NCI-H524 treated with DMSO at 0.1 percent for 48 hours (cell line): Measurements from ENCODE around the gene SCAPER.
"Not testable (repeated sequence)": the region's sequence is repeated elsewhere in the genome, so short reads cannot be mapped to it uniquely, and the experiment has no call there.

ENCODE experiments used
- DNase-seq: peaks from one replicate; lab custom pipeline; 2025; lab: John Stamatoyannopoulos, UW

SCAPER gene

DNA sequence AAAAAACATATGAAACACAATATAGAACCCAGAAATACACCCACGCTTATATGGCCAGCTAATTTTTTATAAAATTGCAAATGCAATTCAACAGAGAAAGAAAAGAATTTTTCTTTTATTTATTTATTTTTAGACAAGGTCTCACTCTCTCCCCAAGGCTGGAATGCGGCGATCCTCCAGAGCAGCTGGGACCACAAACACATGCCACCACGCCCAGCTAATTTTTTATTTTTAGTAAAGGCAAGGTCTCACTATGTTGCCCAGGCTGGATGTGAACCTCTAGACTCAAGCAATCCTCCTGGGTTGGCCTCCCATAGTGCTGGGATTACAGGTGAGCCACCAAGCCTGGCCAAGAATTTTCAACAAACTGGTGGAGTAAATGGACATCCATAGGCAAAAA, 117.9 kb downstream of the SCAPER start:
- DNase-seq = no peak

DNA sequence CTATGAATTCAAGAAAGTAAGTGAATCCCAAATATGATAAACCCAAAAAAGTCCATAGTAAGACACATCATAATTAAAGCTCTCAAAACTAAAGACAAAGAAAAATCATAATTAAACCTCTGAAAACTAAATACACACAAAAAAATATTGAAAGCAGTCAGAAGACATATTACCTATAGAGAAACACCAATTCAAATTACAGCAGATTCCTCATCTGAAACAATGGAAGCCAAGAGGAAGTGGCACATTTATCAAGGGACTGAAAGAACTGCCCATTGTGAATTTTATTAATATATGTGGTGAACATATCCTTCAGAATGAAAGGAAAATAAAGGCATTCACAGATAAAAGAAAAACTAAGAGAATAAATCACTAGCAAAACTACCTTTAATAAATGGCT, 128.2 kb downstream of the SCAPER start:
- DNase-seq = no peak

DNA sequence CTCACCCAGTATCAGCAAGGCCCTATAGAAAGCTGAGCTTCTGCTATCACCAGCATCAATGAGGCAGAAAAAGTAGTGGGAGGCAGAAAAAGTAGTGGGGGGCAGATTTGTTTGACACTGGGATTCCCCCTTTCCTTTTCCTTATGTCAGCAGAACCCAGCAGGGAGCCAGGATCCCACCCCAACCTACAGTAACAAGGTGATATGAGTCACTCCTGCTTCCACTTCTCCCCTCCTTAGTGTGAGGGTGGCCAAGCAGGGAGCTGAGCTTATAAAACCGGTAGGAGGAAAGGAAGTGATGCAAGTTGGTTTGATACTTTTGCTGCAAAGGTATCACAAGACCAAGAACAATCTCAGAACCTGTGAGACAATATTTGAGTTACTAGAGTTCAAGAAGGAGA, 128.7 kb downstream of the SCAPER start:
- no peak for DNase-seq

DNA sequence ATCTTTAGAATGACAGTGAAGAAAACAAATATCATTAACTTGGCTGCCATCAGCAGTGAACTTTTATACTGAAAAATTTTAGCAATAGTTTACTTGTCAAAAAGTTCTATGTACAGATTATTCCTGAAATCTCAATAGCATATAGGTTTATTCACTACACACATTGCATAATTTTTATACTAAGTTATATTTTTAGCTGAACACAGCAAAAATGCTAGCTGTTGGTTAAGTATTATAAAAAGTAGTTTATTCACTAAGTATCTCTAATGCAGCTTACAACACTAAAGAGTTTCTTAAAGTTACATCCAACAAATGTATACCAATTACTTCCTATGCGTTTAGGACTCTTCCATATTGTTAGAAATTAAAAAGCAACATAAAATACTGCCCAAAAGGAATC, 131.9 kb downstream of the SCAPER start:
- DNase-seq = no peak

DNA sequence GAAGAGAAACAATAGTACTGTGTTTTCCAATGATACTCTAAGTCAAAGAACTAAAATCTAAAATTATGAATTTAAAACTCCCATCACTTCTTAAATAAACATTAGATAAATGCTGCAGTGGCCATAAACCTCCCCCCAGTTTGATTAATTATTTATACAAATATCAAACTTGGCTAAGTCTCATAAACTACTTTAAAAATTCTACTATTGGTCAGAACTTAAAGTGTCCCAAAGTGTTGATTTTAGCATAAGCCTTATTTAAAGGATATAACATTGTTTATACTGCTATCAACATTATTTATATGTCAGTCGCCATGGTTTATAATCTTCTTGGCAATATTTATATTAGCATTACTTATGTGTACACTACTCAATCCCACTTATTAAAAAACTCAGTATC, 132.4 kb downstream of the SCAPER start:
- DNase-seq = no peak

DNA sequence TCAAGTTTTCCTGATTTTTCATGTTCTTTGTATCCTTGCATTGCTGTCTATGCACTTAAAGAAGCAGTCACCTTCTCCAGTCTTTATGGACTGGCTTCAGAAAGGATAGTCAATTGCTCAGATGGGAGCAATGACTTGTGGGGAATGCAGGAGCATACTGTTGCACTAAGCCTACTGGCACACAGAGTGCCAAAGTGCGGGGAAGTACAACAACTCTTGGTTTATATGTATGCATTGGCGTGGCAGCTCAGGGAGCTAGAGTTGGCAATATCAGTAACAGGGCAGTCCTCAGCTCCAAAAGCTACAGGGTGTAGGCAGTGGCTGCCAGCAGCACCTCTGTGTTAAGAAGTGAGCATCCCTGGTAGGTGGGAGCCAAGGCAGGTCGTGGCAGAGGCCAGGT, 141.1 kb downstream of the SCAPER start:
- DNase-seq = no peak

DNA sequence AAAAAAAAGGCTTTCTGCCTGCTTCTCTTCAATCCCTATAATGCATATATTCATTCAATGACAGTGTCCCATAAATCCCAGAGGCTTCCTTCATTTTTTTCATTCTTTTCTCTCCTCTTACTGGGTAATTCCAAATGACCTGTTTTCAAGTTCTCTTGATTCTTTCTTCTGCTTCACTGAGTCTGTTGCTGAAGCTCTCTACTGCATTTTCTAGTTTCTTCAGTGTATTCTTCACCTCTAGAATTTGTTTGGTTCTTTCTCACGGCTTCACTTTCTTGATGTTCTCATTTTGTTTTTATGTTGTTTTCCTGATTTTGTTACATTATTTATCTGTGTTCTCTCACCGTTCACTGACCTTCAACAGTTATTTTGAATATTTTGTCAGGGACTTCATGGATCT, 141.6 kb downstream of the SCAPER start:
- no peak for DNase-seq

DNA sequence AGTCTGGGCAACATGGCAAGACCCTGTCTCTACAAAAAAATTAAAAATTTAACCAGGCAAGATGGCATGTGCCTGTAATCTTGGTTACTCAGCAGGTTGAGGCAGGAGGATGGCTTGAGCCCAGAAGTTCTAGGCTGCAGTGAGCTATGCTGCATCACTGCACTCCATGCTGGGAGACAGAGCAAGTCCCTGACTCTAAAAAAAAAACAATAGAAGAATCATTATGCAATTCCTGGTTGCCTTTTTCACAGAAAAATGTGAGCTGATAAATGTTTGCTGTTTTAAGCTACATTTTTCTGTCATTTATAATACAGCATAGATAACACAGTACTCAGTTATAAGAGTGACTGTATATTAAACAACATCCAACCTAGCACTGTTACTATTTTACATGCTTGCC, 148.8 kb downstream of the SCAPER start:
- no peak for DNase-seq

DNA sequence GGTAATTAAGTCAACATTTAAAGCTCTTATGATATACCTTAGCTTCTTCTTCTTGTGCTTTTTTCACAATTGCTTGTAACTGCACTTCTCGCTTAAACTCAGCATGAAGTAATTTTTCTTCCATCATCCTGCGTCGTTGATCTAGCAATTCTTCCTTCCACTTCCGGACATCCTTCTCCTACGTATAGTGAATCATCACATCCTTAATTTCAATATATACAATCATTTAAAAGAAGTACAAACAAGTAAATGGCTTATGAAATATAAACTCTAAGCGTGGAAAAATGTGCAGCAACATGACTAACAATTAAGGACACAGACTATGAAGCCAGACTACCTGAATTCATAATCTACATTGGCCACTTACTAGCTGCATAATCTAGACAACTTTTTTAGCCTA, 151.4 kb downstream of the SCAPER start:
- no peak for DNase-seq

DNA sequence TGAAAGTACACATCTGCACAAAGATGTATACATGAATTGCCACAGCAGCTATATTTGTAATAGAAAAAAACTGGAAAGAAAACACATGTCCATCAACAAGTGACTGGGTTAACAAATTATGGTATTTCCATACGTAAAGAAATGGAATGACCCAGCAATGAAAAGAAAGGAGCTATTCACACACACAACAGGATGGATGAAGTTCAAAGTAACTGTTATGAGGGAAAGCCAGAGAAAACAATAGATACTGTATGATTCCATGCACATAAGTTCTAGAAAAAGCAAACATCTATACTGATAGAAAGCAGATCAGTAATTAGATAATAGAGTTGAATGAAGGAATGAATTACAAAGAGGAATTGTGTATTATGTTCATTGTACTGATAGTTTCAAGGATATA, 152.0 kb downstream of the SCAPER start:
- DNase-seq = no peak

DNA sequence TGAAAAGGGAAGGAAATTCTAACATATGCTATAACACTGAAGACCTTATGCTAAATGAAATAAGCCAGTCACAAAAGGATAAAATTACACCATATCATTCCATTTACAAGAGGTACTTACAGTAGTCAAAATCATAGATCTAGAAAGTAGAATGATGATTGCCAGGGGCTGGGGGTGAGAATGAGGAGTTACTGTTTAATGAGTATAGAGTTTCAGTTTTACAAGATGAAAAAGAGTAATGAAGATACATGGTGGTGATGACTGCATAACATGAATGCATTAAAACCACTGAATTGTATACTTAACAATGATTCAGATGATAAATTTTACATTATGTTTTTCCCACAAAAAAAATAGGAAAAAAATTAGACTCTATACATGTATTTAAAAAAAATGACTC, 152.6 kb downstream of the SCAPER start:
- DNase-seq = no peak

DNA sequence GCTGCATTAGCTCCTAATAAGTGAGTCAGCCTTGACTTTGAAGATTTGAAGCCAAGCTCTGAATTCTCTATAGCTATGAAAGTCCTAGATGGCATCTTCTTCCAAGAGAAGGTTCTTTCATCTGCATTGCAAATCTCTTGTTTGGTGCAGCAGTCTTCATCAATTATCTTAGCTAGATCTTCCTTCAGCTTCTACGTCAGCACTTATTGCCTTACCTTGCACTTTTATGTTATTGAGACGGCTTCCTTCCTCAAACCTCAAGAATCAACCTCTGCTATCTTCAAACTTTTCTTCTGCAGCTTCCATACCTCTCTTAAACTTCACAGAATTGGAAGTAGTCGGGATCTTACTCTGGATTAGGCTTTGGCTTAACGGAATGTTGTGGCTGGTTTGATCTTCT, 167.6 kb downstream of the SCAPER start:
- DNase-seq = no peak

DNA sequence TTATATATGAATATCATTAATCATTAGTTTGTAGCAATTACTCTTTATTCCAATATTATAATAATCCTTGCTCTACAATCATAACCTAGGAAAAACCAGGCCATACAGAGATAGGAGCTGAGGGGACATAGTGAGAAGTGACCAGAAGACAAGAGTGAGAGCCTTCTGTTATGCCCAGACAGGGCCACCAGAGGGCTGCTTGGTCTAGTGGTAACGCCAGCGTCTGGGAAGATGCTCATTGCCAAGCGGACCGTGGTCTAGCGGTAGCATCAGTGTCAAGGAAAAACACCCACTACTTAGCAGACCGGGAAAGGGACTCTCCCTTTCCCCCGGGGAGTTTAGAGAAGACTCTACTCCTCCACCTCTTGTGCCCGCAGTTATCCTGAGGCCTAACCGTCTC, 172.8 kb downstream of the SCAPER start:
- DNase-seq = not testable (repeated sequence)

DNA sequence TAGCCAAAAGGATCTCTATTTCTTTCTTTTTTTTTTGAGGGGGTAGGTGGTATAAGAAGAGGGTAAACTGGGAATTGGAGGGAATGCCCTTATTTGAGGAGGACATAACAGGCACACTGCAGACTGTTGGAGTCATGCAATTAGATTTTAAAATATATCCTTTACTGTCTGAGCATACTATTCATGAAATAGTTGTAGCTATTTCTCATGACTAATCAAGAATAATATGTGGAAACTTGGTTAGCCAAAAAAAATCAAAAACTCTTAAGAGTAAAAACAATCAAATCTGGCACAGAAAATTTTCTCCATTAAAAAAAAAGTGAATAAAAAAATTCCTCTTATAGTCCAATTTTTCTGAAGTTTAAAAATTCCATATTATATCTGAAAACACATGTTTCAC, 174.9 kb downstream of the SCAPER start:
- no peak for DNase-seq

DNA sequence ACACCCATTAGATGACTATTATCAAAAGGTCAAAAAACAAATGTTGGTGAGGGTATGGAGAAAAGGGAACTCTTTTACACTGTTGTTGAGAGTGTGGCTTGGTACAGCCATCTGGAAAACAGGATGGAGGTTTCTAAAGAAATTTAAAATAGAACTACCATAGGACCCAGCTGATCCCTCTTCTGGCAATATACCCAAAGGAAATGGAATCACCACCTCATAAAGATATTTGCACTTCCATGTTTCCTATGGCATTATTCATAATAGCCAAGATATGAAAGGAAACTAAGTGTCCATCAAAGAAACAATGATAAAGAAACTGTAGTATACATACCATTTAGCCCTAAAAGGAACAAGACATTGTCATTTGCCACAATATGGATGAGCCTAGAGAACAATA, 186.3 kb downstream of the SCAPER start:
- DNase-seq = no peak

DNA sequence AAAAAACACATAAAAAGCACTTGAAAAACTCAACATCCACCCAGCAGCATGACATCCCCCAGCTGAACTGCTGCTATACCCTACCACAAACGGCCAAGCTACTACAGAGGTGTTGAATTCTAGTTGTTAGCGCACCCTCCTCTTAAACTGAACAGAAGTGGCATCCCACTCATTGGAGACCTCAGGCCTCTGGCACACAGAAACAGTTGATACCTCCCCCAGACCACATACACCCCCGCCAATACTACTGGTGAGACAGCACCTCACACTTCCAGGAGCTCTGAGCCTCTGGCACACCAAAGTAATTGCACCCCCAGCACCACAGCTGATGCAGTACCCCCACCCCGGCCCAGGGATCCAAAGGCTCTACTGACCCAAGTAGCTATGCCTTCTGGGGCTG, 190.2 kb downstream of the SCAPER start:
- no peak for DNase-seq

DNA sequence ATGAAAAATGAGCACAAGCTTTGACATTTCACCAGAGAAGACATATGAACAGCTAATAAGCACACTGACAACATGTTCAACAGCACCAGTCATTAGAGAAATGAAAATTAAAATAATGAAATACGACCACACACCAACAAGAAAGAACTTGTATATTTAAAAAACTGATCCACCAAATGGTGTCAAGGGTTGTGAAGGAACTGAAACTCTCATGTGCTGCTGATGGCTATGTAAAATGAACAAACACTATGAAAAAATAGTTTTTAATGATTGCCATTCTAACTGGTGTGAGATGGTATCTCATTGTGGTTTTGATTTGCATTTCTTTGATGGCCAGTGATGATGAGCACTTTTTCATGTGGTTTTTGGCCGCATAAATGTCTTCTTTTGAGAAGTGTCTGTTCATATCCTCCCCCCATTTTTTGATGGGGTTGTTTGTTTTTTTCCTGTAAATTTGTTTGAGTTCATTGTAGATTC, 193.8 kb downstream of the SCAPER start:
- DNase-seq = no peak

DNA sequence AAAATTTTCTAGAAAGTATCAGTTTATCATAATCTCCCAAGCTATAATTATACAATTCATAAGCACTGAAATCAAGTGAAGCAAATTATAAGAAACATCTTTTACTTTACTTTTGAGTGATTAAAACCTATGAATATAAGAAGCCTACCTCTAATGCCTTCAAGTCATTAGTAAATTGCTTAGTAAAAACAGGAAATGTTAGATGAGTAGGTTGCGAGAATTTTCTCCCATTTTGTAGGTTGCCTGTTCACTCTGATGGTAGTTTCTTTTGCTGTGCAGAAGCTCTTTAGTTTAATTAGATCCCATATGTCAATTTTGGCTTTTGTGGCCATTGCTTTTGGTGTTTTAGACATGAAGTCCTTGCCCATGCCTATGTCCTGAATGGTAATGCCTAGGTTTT, 201.1 kb downstream of the SCAPER start:
- DNase-seq = not testable (repeated sequence)

DNA sequence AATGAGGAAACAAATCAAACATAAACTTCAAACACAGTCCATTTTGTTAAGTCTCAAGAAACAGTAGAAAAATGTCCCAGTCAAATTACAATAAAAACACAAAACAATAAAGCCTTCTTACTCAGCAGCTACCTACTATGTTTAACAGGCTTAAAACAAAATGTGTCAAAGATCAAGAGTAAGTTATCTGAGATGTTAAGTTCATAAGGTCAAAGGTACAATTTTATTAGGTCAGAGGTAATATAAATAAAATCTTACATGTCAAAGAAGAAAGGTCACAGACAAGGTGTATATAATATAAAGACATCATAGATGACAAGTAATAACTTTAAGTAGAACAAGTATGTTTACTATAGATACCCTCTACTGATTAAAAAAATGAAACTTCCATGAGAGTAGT, 208.3 kb downstream of the SCAPER start:
- no peak for DNase-seq

DNA sequence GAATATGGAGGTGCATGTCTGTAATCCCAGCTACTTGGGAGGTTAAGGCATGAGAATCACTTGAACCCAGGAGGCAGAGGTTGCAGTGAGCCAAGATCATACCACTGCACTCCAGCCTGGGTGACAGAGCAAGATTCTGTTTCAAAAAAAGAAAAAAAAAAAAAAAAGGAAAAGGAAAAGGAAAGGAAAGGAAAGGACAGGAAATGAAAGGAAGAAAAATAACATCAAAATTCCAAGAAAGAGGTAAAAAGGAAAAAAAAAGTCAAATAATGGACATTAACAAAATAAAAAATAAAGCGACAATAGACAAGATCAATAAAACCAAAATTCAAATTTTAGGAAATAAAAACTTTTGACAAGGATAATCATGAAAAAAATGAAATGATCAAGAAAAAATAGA, 212.6 kb downstream of the SCAPER start:
- not testable (repeated sequence) for DNase-seq

DNA sequence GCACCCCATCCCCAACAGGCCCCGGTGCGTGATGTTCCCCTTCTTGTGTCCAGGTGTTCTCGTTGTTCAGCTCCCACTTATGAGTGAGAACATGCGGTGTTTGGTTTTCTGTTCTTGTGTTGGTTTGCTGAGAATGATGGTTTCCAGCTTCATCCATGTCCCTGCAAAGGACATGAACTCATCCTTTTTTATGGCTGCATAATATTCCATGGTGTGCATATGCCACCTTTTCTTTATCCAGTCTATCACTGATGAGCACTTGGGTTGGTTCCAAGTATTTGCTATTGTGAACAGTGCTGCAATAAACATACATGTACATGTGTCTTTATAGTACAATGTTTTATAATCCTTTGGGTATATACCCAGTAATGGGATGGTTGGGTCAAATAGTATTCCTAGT, 217.5 kb downstream of the SCAPER start:
- DNase-seq = not testable (repeated sequence)

DNA sequence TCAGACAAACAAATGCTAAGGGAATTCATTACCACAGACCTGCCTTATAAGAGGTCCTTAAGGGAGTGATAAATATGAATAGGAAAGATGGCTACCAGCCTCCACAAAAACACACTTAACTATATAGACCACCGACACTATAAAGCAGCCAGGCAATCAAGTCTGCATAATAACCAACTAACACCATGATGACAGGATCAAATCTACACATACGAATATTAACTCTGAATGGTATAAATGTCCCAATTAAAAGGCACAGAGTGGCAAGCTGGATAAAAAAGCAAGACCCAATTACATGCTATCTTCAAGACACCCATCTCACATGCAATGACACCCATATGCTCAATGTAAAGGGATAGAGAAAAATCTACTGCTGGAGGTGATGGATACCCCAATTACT, 221.1 kb downstream of the SCAPER start:
- DNase-seq = no peak

DNA sequence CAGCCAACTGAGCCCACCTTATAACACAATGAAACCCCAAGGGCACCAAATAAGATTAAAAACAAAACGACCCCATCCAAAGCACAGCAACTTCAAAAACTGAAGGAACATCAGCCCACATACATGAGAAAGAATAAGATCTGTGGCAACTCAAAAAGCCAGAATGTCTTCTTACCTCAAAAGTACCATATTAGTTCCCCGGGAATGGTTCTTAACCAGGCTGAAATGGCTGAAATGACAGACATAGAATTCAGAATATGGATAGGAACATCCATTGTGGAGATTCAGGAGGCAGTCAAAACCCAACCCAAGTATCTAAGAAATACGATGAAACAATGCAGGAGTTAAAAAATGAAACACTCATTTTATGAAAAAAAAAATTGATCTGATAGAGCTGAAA, 222.3 kb downstream of the SCAPER start:
- DNase-seq = no peak

DNA sequence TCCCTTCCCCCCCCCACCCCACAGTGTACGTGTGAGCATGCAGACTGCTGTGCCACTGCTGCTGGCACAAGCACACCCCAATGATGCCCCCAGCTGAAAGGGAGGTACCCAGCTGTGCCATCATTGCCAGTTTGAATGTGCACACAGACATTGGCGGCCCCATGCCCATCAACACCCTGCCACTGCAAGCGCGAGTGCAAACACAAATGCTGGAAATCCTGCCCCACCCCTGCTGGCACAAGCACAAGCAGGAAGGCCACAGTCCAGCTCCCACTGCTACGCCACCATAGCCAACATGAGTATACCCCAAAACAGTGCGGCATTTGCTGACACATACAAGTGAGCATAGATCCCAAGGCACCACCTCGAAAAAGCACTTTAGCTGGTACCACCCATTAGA, 222.9 kb downstream of the SCAPER start:
- no peak for DNase-seq

DNA sequence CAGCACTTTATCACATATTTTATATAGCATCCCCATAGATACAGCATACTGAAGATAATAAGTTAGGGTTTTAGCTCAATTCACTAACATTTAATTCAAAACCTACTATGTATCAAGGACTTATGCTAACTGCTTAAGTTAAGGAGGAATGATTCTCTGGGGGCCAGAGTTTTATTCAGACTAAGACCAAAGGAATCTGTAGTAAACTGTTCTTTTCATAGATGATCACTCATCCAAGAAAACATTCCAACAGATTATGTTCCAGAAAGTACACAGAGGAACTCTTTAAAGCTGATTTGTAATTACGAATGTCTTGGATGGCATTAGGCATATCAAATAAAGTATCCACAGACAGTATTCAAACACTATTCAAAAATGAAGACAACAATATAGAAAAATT, 226.4 kb downstream of the SCAPER start:
- no peak for DNase-seq
